Endodermal cell (in vitro differentiated cells): Measurements from ENCODE around the gene KLKB1. TPM values are rescaled to one million over a fixed set of nuclear protein-coding genes. Genes with fewer than 3 reads are reported as not detected.

Source experiments
- DNase-seq: peaks from one replicate; pipeline ENCODE4 v3.0.0-alpha.2; 2017
- H3K27ac ChIP-seq: 2 replicates; pipeline ENCODE4 v1.5.1; 2013; ENCODE audit warnings: mild to moderate bottlenecking, low read depth, low read length, moderate library complexity
- H3K27me3 ChIP-seq: 2 replicates; pipeline ENCODE4 v1.6.1; 2013; ENCODE audit warnings: mild to moderate bottlenecking, low read length, moderate library complexity; ENCODE audit not compliant: insufficient read depth, control insufficient read depth, poor library complexity, severe bottlenecking
- H3K36me3 ChIP-seq: 2 replicates; pipeline ENCODE4 v1.7.0; 2013; ENCODE audit warnings: mild to moderate bottlenecking, low read length, moderate library complexity; ENCODE audit not compliant: control insufficient read depth, insufficient read depth
- H3K4me1 ChIP-seq: one replicate; pipeline ENCODE4 v1.7.0; 2013; ENCODE audit warnings: low read length; ENCODE audit not compliant: control insufficient read depth, insufficient read depth
- H3K4me3 ChIP-seq: 2 replicates; pipeline ENCODE4 v1.5.1; 2013; ENCODE audit warnings: mild to moderate bottlenecking, low read length, moderate library complexity
- H3K9ac ChIP-seq: 2 replicates; pipeline ENCODE4 v1.6.1; 2013; ENCODE audit warnings: mild to moderate bottlenecking, low read length, moderate library complexity; ENCODE audit not compliant: poor library complexity, severe bottlenecking; ENCODE audit errors: extremely low read depth
- H3K9me3 ChIP-seq: 2 replicates; pipeline ENCODE4 v1.6.1; 2013; ENCODE audit warnings: mild to moderate bottlenecking, low read length, moderate library complexity; ENCODE audit not compliant: control insufficient read depth
- H3K27ac Mint-ChIP-seq: 2 replicates; pipeline ENCODE4 v1.8.0; 2020; ENCODE audit warnings: mixed read lengths
- H3K27me3 Mint-ChIP-seq: 2 replicates; pipeline ENCODE4 v1.8.0; 2021; ENCODE audit warnings: mild to moderate bottlenecking, mixed read lengths; ENCODE audit not compliant: insufficient read depth
- H3K36me3 Mint-ChIP-seq: 2 replicates; pipeline ENCODE4 v1.8.0; 2020; ENCODE audit warnings: low read depth, mixed read lengths
- H3K4me1 Mint-ChIP-seq: 2 replicates; pipeline ENCODE4 v1.8.0; 2020; ENCODE audit warnings: mixed read lengths
- H3K4me3 Mint-ChIP-seq: 2 replicates; pipeline ENCODE4 v1.8.0; 2020; ENCODE audit warnings: mild to moderate bottlenecking, moderate library complexity, mixed read lengths
- H3K9me3 Mint-ChIP-seq: 2 replicates; pipeline ENCODE4 v1.8.0; 2020; ENCODE audit warnings: mild to moderate bottlenecking, mixed read lengths
- WGBS, 2 experiments: methylation state at CpG; one replicate each; pipeline versions ENCODE4 v1.1.5 to v1.1.7; 2013; ENCODE audit warnings: missing lambda C conversion rate in 2 of 2, mixed read lengths in 1 of 2; ENCODE audit not compliant: insufficient coverage in 1 of 2, insufficient read length in 1 of 2; 5-methylcytosine and 5-hydroxymethylcytosine counted together
- total RNA-seq, 2 donors: library from RNA; stranded (reverse); fragmentation: NEBNext Ultra II Directional in 1 of 2; extraction: Animal tissue kit (Norgen Biotek cat#: 25700) in 1 of 2; gene quantifications; 2 replicates in 1 of 2; 3 replicates in 1 of 2; pipeline ENCODE4 v1.2.1, GENCODE V29; 2021
- TF ChIP-seq, protein P1 (sequence below): fragments of 200-600 bp; sonication (generic); conservative IDR thresholded peaks from 2 replicates; pipeline ENCODE4 v1.5.0; 2021; ENCODE audit warnings: antibody characterized with exemption, mild to moderate bottlenecking

Gene KLKB1
- total RNA-seq, 2 donors from 2014 or later = 9.5 to 11.9 TPM

DNA sequence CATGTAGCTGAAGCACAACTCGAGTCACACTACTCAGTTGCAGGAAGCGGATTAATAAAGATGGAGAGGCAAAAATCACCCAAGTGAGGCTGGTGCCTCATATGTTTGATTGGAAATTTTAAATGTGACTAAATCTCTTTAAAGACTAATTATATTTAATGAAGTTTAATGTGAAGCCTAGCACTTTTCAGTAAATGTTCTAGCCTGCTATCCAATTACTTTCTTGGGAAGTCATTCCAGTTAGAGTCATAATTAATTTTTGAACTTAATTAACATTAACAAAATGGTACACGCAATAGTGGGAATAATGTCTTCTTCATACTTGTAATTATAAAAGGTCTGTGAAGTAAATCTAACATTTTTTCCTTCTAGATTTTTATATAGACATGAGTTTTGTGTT lies 59.3 kb downstream of the KLKB1 start:
- no peaks in the 10 kb centered on the region for H3K9me3 Mint-ChIP-seq
- H3K9me3 ChIP-seq = no peaks in the 10 kb centered on the region
- H3K27ac ChIP-seq = no peak overlapping the region
- no peaks in the 10 kb centered on the region for H3K27me3 ChIP-seq
- H3K4me1 Mint-ChIP-seq = no peaks in the 10 kb centered on the region
- H3K27me3 Mint-ChIP-seq = no peaks in the 10 kb centered on the region
- no peaks in the 10 kb centered on the region for H3K4me1 ChIP-seq
- no peaks in the 10 kb centered on the region for H3K36me3 ChIP-seq
- no peaks in the 10 kb centered on the region for H3K36me3 Mint-ChIP-seq
- H3K27ac Mint-ChIP-seq = no peak overlapping the region
- TF ChIP-seq, protein P1, sequence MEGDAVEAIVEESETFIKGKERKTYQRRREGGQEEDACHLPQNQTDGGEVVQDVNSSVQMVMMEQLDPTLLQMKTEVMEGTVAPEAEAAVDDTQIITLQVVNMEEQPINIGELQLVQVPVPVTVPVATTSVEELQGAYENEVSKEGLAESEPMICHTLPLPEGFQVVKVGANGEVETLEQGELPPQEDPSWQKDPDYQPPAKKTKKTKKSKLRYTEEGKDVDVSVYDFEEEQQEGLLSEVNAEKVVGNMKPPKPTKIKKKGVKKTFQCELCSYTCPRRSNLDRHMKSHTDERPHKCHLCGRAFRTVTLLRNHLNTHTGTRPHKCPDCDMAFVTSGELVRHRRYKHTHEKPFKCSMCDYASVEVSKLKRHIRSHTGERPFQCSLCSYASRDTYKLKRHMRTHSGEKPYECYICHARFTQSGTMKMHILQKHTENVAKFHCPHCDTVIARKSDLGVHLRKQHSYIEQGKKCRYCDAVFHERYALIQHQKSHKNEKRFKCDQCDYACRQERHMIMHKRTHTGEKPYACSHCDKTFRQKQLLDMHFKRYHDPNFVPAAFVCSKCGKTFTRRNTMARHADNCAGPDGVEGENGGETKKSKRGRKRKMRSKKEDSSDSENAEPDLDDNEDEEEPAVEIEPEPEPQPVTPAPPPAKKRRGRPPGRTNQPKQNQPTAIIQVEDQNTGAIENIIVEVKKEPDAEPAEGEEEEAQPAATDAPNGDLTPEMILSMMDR = no peak
- no peak overlapping the region for H3K4me3 Mint-ChIP-seq
- H3K9ac ChIP-seq = no peak overlapping the region
- no peak overlapping the region for H3K4me3 ChIP-seq
- 96 to 97% methylated on average over 2 of the region's 3 CpGs for WGBS, 2 experiments
- no peak for DNase-seq

DNA sequence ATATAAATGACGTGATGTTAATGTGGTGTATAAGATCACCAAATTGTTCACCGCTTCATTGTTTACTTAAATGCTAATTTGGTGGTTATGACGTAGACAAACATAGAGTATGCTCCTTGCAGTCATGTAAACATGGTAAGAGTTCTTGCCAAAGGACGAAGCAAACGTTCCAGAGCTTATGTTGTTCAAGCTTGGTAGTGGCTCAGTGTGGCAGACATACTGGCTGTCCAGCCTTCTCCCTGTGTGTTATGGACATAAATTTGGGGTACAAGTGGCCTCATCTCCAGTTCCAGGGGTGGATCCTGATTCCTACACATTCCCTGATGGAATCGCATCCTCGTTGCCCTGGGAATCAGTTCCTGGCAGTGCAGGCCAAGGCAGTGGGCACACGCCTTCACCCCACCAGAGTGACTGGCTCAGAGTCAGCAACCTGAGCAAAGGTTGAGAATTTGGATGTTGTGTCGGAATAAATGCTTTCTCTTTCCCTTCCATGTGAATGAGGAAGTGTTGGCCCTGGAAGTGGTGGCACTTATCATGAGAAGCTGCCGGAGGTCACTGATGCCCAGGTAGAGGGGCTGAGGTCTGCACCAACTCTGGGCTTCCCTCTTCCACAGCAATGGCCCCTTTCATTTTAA lies 64.1 kb downstream of the KLKB1 start:
- Mint-ChIP-seq H3K27me3 (no peaks in the 10 kb centered on the region), H3K36me3 (no peaks in the 10 kb centered on the region), H3K9me3 (no peaks in the 10 kb centered on the region), H3K4me3 (no peak overlapping the region), H3K4me1 (no peaks in the 10 kb centered on the region), H3K27ac (no peak overlapping the region)
- H3K27me3 ChIP-seq = no peaks in the 10 kb centered on the region
- H3K36me3 ChIP-seq = no peaks in the 10 kb centered on the region
- no peaks in the 10 kb centered on the region for H3K9me3 ChIP-seq
- WGBS, 2 experiments = 93 to 95% methylated on average over 8 to 10 of the region's 10 CpGs
- H3K4me1 ChIP-seq = no peaks in the 10 kb centered on the region
- no peak for DNase-seq
- H3K4me3 ChIP-seq = no peak overlapping the region
- no peak overlapping the region for H3K9ac ChIP-seq
- TF ChIP-seq, protein P1 = no peak
- no peak overlapping the region for H3K27ac ChIP-seq

DNA sequence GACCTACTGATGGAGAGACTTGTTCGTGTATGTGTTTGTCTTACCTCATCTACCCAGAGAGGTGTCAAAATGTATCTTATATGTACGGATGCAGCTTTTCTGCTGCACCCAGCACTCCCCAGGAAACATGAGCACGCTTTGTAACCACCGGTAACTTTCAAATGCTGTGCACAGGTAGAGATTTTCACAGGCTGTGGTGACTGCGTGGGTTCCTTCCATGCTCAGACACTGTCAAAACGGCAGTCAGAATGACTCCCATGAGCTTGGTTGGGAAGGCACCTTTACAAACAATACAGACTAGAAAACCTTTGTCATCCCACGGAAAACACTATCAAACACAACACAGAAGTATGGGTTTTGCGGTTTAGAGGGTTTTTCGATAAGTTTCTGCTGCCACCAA lies 66.9 kb downstream of the KLKB1 start:
- no peaks in the 10 kb centered on the region for H3K4me1 ChIP-seq
- no peaks in the 10 kb centered on the region for H3K36me3 ChIP-seq
- Mint-ChIP-seq H3K36me3 (no peaks in the 10 kb centered on the region), H3K4me1 (peaks cover 3% of the 10 kb centered on the region), H3K9me3 (no peaks in the 10 kb centered on the region), H3K27ac (peak overlapping the region; percentile 21), H3K27me3 (peaks cover 4% of the 10 kb centered on the region), H3K4me3 (no peak overlapping the region)
- H3K9me3 ChIP-seq = no peaks in the 10 kb centered on the region
- H3K27ac ChIP-seq = no peak overlapping the region
- H3K9ac ChIP-seq = no peak overlapping the region
- DNase-seq = no peak
- H3K4me3 ChIP-seq = no peak overlapping the region
- 90% methylated on average over 4 to 9 of the region's 9 CpGs for WGBS, 2 experiments
- TF ChIP-seq, protein P1 = no peak
- H3K27me3 ChIP-seq = no peaks in the 10 kb centered on the region
